Duodenal mucosa (tissue), 2 donors: ENCODE data around the gene IFI35.

Experiments
- H3K27ac ChIP-seq: one replicate; pipeline ENCODE4 v1.7.0; 2013; ENCODE audit warnings: low read depth, low read length
- H3K27me3 ChIP-seq, 2 donors: one replicate each; pipeline ENCODE4 v1.7.0; 2013; ENCODE audit warnings: low read length in 2 of 2, control low read depth in 1 of 2; ENCODE audit not compliant: insufficient read depth in 2 of 2, control insufficient read depth in 1 of 2
- H3K36me3 ChIP-seq, 2 donors: one replicate each; pipeline ENCODE4 v1.7.0; 2013; ENCODE audit warnings: low read length in 2 of 2, control low read depth in 1 of 2; ENCODE audit not compliant: insufficient read depth in 2 of 2, control insufficient read depth in 1 of 2
- H3K4me1 ChIP-seq, 2 donors: one replicate each; pipeline ENCODE4 v1.7.0; 2013; ENCODE audit warnings: low read length in 2 of 2, control low read depth in 1 of 2; ENCODE audit not compliant: insufficient read depth in 2 of 2, control insufficient read depth in 1 of 2
- H3K4me3 ChIP-seq, 2 donors: one replicate each; pipeline ENCODE4 v1.7.0; 2013; ENCODE audit warnings: low read length in 2 of 2, low read depth in 1 of 2
- H3K9ac ChIP-seq, 2 donors: one replicate each; pipeline ENCODE4 v1.7.0; 2013; ENCODE audit warnings: low read length in 2 of 2, low read depth in 1 of 2
- H3K9me3 ChIP-seq, 2 donors: one replicate each; pipeline ENCODE4 v1.7.0; 2013; ENCODE audit warnings: low read length in 2 of 2, control low read depth in 1 of 2; ENCODE audit not compliant: control insufficient read depth in 1 of 2

The IFI35 gene

DNA sequence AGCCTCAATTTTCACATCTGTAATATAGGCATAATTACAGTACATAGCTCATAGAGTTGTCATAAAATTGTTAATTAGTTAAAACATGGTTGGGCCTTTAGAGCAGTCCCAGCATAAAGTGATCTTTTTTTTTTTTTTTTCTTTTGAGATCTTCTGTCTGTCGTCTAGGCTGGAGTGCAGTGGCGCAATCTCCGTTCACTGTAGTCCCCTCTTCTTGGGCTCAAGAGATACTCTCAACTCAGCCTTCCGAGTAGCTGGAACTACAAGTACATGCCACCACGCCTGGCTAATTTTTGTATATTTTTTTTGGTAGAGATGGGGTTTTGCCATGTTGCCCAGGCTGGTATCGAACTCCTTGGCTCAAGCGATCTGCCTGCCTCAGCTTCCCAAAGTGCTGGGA, 49.5 kb downstream of the IFI35 start:
- H3K9me3 ChIP-seq = no peaks in the 10 kb centered on the region
- H3K27ac ChIP-seq = no peak overlapping the region
- no peak overlapping the region for H3K4me3 ChIP-seq
- no peak overlapping the region for H3K9ac ChIP-seq
- peaks cover 0 to 18% of the 10 kb centered on the region in 2 donors for H3K36me3 ChIP-seq
- H3K4me1 ChIP-seq = no peaks in the 10 kb centered on the region
- no peaks in the 10 kb centered on the region for H3K27me3 ChIP-seq

DNA sequence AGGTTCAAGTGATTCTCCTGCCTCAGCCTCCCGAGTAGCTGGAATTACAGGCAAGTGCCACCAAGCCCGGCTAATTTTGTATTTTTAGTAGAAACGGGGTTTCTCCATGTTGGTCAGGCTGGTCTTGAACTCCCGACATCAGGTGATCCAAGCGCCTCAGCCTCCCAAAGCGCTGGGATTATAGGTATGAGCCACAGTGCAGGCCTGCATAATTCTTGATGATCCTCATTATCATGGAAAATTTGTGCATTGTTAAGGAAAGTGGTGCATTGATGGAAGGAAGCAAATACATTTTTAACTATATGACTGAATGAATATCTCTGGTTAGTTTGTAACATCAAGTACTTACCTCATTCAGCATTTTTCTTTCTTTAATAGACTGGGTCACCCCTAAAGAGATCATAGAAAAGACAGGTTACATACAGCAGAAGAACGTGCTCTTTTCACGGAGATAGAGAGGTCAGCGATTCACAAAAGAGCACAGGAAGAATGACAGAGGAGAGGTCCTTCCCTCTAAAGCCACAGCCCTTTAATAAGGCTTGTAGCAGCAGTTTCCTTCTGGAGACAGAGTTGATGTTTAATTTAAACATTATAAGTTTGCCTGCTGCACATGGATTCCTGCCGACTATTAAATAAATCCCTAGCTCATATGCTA, 56.5 kb downstream of the IFI35 start:
- Histone ChIP-seq H3K27me3 (no peaks in the 10 kb centered on the region), H3K36me3 (peaks cover 0 to 6% of the 10 kb centered on the region in 2 donors), H3K27ac (no peak overlapping the region), H3K9ac (no peak overlapping the region), H3K9me3 (no peaks in the 10 kb centered on the region), H3K4me3 (no peak overlapping the region), H3K4me1 (no peaks in the 10 kb centered on the region)
